Adrenal gland (tissue), 5 donors: ENCODE results near the gene ITIH2.

Experiments used
- POLR2A ChIP-seq, 2 donors: fragments of 450-650 bp; IDR thresholded peaks; one replicate each; pipeline ENCODE4 v1.6.1; 2017; ENCODE audit warnings: antibody characterized with exemption in 2 of 2, mild to moderate bottlenecking in 2 of 2, moderate library complexity in 1 of 2
- TF ChIP-seq, protein P1 (sequence below), 6 experiments: fragments of 450-650 bp in 4 of 6; fragments of 200-600 bp in 2 of 6; sonication (generic) in 1 of 6; IDR thresholded peaks; 1 replicate in 5 of 6; 2 replicates in 1 of 6; pipeline versions ENCODE4 v1.5.1 to v1.8.0; 2016 to 2021; ENCODE audit warnings: antibody characterized with exemption in 6 of 6, mild to moderate bottlenecking in 2 of 6, moderate library complexity in 1 of 6
- donor health status: DM: no; HTN: no; CAD: no.

DNA sequence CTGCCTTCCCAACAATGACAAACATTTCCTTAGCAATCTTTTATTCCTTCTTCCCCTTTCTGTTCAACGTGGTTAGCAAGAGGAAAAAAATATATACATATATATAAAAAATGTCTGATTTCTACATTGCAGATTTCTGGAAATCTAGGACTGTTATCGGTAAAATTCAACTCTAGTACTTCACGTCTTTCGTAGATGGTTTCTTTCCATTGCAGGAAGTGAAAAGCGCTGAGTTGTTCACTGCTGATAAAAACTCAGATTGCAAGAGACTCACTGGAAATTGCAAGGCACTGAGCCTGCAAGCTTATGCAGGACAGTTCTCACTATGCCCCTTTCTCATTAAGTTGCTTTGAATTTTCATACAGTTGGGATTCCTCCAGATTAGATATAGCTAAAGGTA is 60.8 kb downstream of the ITIH2 start:
- TF ChIP-seq, protein P1, sequence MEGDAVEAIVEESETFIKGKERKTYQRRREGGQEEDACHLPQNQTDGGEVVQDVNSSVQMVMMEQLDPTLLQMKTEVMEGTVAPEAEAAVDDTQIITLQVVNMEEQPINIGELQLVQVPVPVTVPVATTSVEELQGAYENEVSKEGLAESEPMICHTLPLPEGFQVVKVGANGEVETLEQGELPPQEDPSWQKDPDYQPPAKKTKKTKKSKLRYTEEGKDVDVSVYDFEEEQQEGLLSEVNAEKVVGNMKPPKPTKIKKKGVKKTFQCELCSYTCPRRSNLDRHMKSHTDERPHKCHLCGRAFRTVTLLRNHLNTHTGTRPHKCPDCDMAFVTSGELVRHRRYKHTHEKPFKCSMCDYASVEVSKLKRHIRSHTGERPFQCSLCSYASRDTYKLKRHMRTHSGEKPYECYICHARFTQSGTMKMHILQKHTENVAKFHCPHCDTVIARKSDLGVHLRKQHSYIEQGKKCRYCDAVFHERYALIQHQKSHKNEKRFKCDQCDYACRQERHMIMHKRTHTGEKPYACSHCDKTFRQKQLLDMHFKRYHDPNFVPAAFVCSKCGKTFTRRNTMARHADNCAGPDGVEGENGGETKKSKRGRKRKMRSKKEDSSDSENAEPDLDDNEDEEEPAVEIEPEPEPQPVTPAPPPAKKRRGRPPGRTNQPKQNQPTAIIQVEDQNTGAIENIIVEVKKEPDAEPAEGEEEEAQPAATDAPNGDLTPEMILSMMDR (IDR thresholded peaks at IDR 0.05) = no peak
- no peak for TF ChIP-seq POLR2A (IDR thresholded peaks at IDR 0.05)
